Left cardiac atrium (tissue), 4 donors: ENCODE measurements around the gene MARCHF3. TPM values are rescaled to one million over a fixed set of nuclear protein-coding genes. Genes with fewer than 3 reads are reported as not detected.
"Not testable (repeated sequence)": the region's sequence is repeated elsewhere in the genome, so short reads cannot be mapped to it uniquely, and the experiment has no call there.

ENCODE experiments used
- ATAC-seq, 2 donors: fragments of 200-7000 bp; cut with Tn5 transposase; one replicate each; pipeline ENCODE4 v1.9.1; 2020; ENCODE audit warnings: mild to moderate bottlenecking in 2 of 2, moderate library complexity in 2 of 2
- DNase-seq: peaks from one replicate; pipeline ENCODE4 v3.0.0-alpha.2; 2020
- intact Hi-C, 2 donors: fragments of 100-400 bp; cut with DNase I; formaldehyde crosslinking; loops; one replicate each; pipeline versions ENCODE4 v1.14.1 to v1.15.1; 2022 to 2023
- total RNA-seq, 2 donors: library from RNA; stranded (reverse); fragmentation: NEBNext Ultra II Directional; extraction: Animal tissue kit (Norgen Biotek cat#: 25700); gene quantifications; one replicate each; pipeline ENCODE4 v1.2.1, GENCODE V29; 2021
- donor health status: DM: no; HTN: yes; CAD: no.
- donor health status: DM: no; HTN: yes; CAD: no; lungs with severe emphysema.
- donor health status: DM: yes; HTN: yes; CAD: no.
- donor health status: Dilated cardiomyopathy.

Gene MARCHF3
- total RNA-seq, 2 donors from 2014 or later = 17.4 to 23.8 TPM

- intact Hi-C loops = loop anchor here in 1 of 2 donors (5.0 kb wide), 1 partner anchor 193 kb away; no protein-coding TSS in a partner anchor
- ATAC-seq (peak; percentile 34 to 77), DNase-seq (peak; percentile 50)
These were observed 181.2 kb downstream of the MARCHF3 start for GRCh38 chr5:126849101-126849678.

GRCh38 chr5:126848253-126848652 is 182.1 kb downstream of the MARCHF3 start:
- no peak for DNase-seq
- ATAC-seq = peak; percentile 7 to 45
- intact Hi-C loops = loop anchor here in 1 of 2 donors (5.0 kb wide), 1 partner anchor 194 kb away; no protein-coding TSS in a partner anchor

- intact Hi-C loops = loop anchor here in 1 of 2 donors (5.0 kb wide), 1 partner anchor 194 kb away; no protein-coding TSS in a partner anchor
- DNase-seq (no peak), ATAC-seq (peak; percentile 64 to 69)
These were observed 182.5 kb downstream of the MARCHF3 start for GRCh38 chr5:126847826-126848251.

- intact Hi-C loops = loop anchor here in 1 of 2 donors (5.0 kb wide), 1 partner anchor 195 kb away; no protein-coding TSS in a partner anchor
- DNase-seq = no peak
- peak in 1 of 2 donors; percentile 27 for ATAC-seq
These were observed 182.9 kb downstream of the MARCHF3 start for GRCh38 chr5:126847456-126847820.

GRCh38 chr5:126846744-126847455 is 183.5 kb downstream of the MARCHF3 start:
- intact Hi-C loops = loop anchor here in 1 of 2 donors (5.0 kb wide), 1 partner anchor 195 kb away; no protein-coding TSS in a partner anchor
- DNase-seq (no peak), ATAC-seq (no peak)

GRCh38 chr5:126846344-126846743 is 184.0 kb downstream of the MARCHF3 start:
- ATAC-seq = no peak
- intact Hi-C loops = loop anchor here in 1 of 2 donors (5.0 kb wide), 1 partner anchor 196 kb away; no protein-coding TSS in a partner anchor

GRCh38 chr5:126845470-126846070 is 184.8 kb downstream of the MARCHF3 start:
- intact Hi-C loops = loop anchor here in 1 of 2 donors (5.0 kb wide), 1 partner anchor 197 kb away; no protein-coding TSS in a partner anchor
- ATAC-seq (peak in 1 of 2 donors; percentile 62), DNase-seq (peak; percentile 61)

More at GRCh38 chr5:126846344-126846743, 184.0 kb downstream of the MARCHF3 start:
- DNase-seq = no peak

- intact Hi-C loops, ATAC-seq, DNase-seq: not testable (repeated sequence)
These were observed 187.0 kb downstream of the MARCHF3 start for GRCh38 chr5:126843375-126843774.

GRCh38 chr5:126839407-126839806 is 191.0 kb downstream of the MARCHF3 start:
- DNase-seq, ATAC-seq: not testable (repeated sequence)
- intact Hi-C loops = loop anchor here (5.0 to 10.0 kb wide), 3 partner anchors 205 to 653 kb away; no protein-coding TSS in a partner anchor

GRCh38 chr5:126837906-126838539 is 192.3 kb downstream of the MARCHF3 start:
- DNase-seq (no peak), ATAC-seq (peak; percentile 67 to 74)
- intact Hi-C loops = loop anchor here (5.0 to 10.0 kb wide), 3 partner anchors 207 to 654 kb away; no protein-coding TSS in a partner anchor

GRCh38 chr5:126837242-126837641 is 193.1 kb downstream of the MARCHF3 start:
- DNase-seq (no peak), ATAC-seq (no peak)
- intact Hi-C loops = loop anchor here (5.0 to 10.0 kb wide), 3 partner anchors 208 to 655 kb away; no protein-coding TSS in a partner anchor

- ATAC-seq (no peak), DNase-seq (no peak)
- intact Hi-C loops = loop anchor here (5.0 to 10.0 kb wide), 3 partner anchors 208 to 656 kb away; no protein-coding TSS in a partner anchor
These were observed 193.6 kb downstream of the MARCHF3 start for GRCh38 chr5:126836778-126837177.

GRCh38 chr5:126831156-126831555 is 199.2 kb downstream of the MARCHF3 start:
- intact Hi-C loops = loop anchor here in 1 of 2 donors (10.0 kb wide), 1 partner anchor 214 kb away; no protein-coding TSS in a partner anchor
- ATAC-seq (no peak), DNase-seq (no peak)

- intact Hi-C loops = loop anchor here in 1 of 2 donors (10.0 kb wide), 1 partner anchor 215 kb away; no protein-coding TSS in a partner anchor
- ATAC-seq = no peak
- no peak for DNase-seq
These were observed 200.3 kb downstream of the MARCHF3 start for GRCh38 chr5:126830061-126830460.

- DNase-seq (no peak), ATAC-seq (no peak)
- intact Hi-C loops = no loop called here
These were observed 201.3 kb downstream of the MARCHF3 start for GRCh38 chr5:126829098-126829497.

GRCh38 chr5:126826619-126827215 is 203.6 kb downstream of the MARCHF3 start:
- no peak for DNase-seq
- intact Hi-C loops = no loop called here
- no peak for ATAC-seq

- intact Hi-C loops = no loop called here
- ATAC-seq (no peak), DNase-seq (no peak)
These were observed 211.1 kb downstream of the MARCHF3 start for GRCh38 chr5:126819253-126819652.

- intact Hi-C loops = no loop called here
- DNase-seq (no peak), ATAC-seq (no peak)
These were observed 211.6 kb downstream of the MARCHF3 start for GRCh38 chr5:126818736-126819135.
